ENCODE results near the gene TMC1. TPM values are rescaled to one million over a fixed set of nuclear protein-coding genes. Genes with fewer than 3 reads are reported as not detected.

TMC1 gene
- total RNA-seq, 1 donor from 2014 or later: not detected

- no peaks in the 10 kb centered on the region for H3K4me1 Mint-ChIP-seq
- peaks cover 21% of the 10 kb centered on the region for H3K27me3 Mint-ChIP-seq (ENCODE audit: low read depth)
- TF ChIP-seq, protein P1, sequence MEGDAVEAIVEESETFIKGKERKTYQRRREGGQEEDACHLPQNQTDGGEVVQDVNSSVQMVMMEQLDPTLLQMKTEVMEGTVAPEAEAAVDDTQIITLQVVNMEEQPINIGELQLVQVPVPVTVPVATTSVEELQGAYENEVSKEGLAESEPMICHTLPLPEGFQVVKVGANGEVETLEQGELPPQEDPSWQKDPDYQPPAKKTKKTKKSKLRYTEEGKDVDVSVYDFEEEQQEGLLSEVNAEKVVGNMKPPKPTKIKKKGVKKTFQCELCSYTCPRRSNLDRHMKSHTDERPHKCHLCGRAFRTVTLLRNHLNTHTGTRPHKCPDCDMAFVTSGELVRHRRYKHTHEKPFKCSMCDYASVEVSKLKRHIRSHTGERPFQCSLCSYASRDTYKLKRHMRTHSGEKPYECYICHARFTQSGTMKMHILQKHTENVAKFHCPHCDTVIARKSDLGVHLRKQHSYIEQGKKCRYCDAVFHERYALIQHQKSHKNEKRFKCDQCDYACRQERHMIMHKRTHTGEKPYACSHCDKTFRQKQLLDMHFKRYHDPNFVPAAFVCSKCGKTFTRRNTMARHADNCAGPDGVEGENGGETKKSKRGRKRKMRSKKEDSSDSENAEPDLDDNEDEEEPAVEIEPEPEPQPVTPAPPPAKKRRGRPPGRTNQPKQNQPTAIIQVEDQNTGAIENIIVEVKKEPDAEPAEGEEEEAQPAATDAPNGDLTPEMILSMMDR (IDR thresholded peaks at IDR 0.05; ENCODE audit: unreplicated experiment): no peak
- no peaks in the 10 kb centered on the region for H3K9me3 Mint-ChIP-seq
- no peak for DNase-seq (ENCODE audit: low spot score in 2 of 2, unreplicated experiment in 2 of 2)
- no peak overlapping the region for H3K27ac Mint-ChIP-seq
- H3K36me3 Mint-ChIP-seq: no peaks in the 10 kb centered on the region
- H3K4me3 Mint-ChIP-seq: no peak overlapping the region
These were observed 234.4 kb downstream of the TMC1 start for GRCh38 chr9:72755836-72756235.

DNA sequence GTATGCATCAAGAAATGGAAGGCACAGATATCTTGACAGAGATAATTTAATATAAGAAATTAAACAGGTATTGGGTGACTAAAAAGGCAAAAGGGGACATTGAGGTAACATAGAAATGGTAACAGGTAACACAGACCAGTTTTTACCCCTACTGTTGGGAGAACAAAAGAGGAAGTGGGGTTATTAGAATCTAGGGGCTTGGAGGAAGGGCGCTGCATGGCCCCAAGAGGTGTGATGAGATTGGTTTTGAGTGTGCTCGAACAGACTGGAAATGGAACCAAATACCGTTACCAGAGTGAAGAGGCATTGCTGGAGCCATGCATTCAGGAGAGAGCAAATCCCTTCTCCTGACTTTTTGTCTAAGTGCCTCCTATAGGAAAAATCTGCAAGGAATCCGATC is 237.5 kb downstream of the TMC1 start:
- TF ChIP-seq, protein P1 (IDR thresholded peaks at IDR 0.05; ENCODE audit: unreplicated experiment): no peak
- Mint-ChIP-seq H3K36me3 (no peaks in the 10 kb centered on the region), H3K27ac (no peak overlapping the region), H3K4me3 (no peak overlapping the region), H3K27me3 (ENCODE audit: low read depth) (peaks cover 27% of the 10 kb centered on the region), H3K4me1 (no peaks in the 10 kb centered on the region), H3K9me3 (no peaks in the 10 kb centered on the region)
- no peak for DNase-seq (ENCODE audit: low spot score in 2 of 2, unreplicated experiment in 2 of 2)

DNA sequence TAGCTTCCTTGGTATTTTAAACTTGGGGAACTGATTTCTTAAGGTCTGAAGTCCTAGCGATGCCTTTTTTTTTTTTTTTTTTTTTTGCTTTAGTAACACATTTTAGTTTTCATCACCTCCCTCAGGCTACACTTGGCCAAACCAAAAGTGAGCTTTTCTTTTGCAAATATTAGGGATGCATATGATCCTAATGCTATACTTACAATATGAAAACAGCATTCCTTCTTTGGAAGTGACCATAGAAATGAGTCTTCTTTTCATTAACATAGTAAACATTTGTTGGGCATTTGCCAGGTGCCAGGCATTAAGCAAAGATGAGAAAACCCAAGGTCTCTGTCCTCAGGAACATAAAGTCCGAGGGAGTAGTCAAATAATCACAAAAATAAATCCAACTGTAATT is 241.6 kb downstream of the TMC1 start:
- no peaks in the 10 kb centered on the region for H3K36me3 Mint-ChIP-seq
- no peaks in the 10 kb centered on the region for H3K4me1 Mint-ChIP-seq
- H3K27ac Mint-ChIP-seq: no peak overlapping the region
- TF ChIP-seq, protein P1 (IDR thresholded peaks at IDR 0.05; ENCODE audit: unreplicated experiment): no peak
- DNase-seq (ENCODE audit: low spot score in 2 of 2, unreplicated experiment in 2 of 2): no peak
- H3K27me3 Mint-ChIP-seq (ENCODE audit: low read depth): peaks cover 18% of the 10 kb centered on the region
- no peaks in the 10 kb centered on the region for H3K9me3 Mint-ChIP-seq
- no peak overlapping the region for H3K4me3 Mint-ChIP-seq

DNA sequence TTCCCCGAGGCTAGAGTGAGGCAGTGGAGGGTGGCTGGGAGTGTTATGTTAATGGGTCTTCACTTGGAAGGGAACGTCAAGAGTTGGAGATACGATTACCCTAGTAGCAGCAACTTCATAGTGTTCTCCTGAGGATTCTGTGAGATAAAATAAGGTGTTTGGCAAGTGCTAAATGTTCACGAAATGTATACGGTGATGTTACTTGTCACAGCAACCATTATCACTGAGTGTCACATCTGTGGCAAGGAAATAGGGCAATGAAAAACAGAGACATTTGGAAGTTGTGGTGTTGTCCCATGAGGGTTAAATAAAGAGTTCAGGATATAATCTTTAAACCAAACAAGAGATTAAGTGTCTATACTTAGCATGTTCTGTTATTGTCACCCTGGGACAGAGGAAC is 248.1 kb downstream of the TMC1 start:
- Mint-ChIP-seq H3K36me3 (no peaks in the 10 kb centered on the region), H3K27me3 (ENCODE audit: low read depth) (no peaks in the 10 kb centered on the region), H3K27ac (no peak overlapping the region), H3K9me3 (no peaks in the 10 kb centered on the region), H3K4me1 (peaks cover 9% of the 10 kb centered on the region), H3K4me3 (no peak overlapping the region)
- DNase-seq (ENCODE audit: low spot score in 2 of 2, unreplicated experiment in 2 of 2): no peak
- TF ChIP-seq, protein P1 (IDR thresholded peaks at IDR 0.05; ENCODE audit: unreplicated experiment): no peak

- no peak for DNase-seq (ENCODE audit: low spot score in 2 of 2, unreplicated experiment in 2 of 2)
- Mint-ChIP-seq H3K36me3 (no peaks in the 10 kb centered on the region), H3K9me3 (no peaks in the 10 kb centered on the region), H3K4me1 (peaks cover 9% of the 10 kb centered on the region), H3K27ac (no peak overlapping the region), H3K4me3 (no peak overlapping the region), H3K27me3 (ENCODE audit: low read depth) (no peaks in the 10 kb centered on the region)
- TF ChIP-seq, protein P1 (IDR thresholded peaks at IDR 0.05; ENCODE audit: unreplicated experiment): no peak
These were observed 251.3 kb downstream of the TMC1 start for GRCh38 chr9:72772661-72773060.

- Mint-ChIP-seq H3K4me1 (peaks cover 9% of the 10 kb centered on the region), H3K27ac (no peak overlapping the region), H3K4me3 (no peak overlapping the region)
These were observed 252.2 kb downstream of the TMC1 start for GRCh38 chr9:72773570-72773969.

More at GRCh38 chr9:72773570-72773969, 252.2 kb downstream of the TMC1 start:
- DNase-seq (ENCODE audit: low spot score in 2 of 2, unreplicated experiment in 2 of 2): no peak
- Mint-ChIP-seq H3K9me3 (no peaks in the 10 kb centered on the region), H3K27me3 (ENCODE audit: low read depth) (no peaks in the 10 kb centered on the region), H3K36me3 (no peaks in the 10 kb centered on the region)
- TF ChIP-seq, protein P1 (IDR thresholded peaks at IDR 0.05; ENCODE audit: unreplicated experiment): no peak
